Gastrocnemius medialis (tissue), 4 donors: ENCODE data around the gene BPHL. TPM values are rescaled to one million over a fixed set of nuclear protein-coding genes. Genes with fewer than 3 reads are reported as not detected.
A peak's percentile ranks its signal among the peaks of the same experiment; 100 is the strongest.

Source experiments
- ATAC-seq, 2 donors: fragments of 150-250 bp; one replicate each; pipeline ENCODE4 v1.9.1; 2016
- DNase-seq, 2 donors: peaks; one replicate each; pipeline ENCODE4 v3.0.0-alpha.2; 2019
- H3K27ac ChIP-seq, 4 donors: fragments of 200-600 bp; sonication (generic); 1 replicate in 1 of 4; 2 replicates in 3 of 4; pipeline ENCODE4 v1.5.1; 2016 to 2018; ENCODE audit warnings: mild to moderate bottlenecking in 2 of 4, moderate library complexity in 1 of 4
- H3K27me3 ChIP-seq, 3 donors: fragments of 200-600 bp; sonication (generic) in 2 of 3; 1 replicate in 1 of 3; 2 replicates in 2 of 3; pipeline versions ENCODE4 v1.5.1 to v1.6.0; 2016 to 2019; ENCODE audit warnings: mild to moderate bottlenecking in 1 of 3, moderate library complexity in 1 of 3
- H3K36me3 ChIP-seq, 2 donors: fragments of 200-600 bp; sonication (generic) in 1 of 2; one replicate each; pipeline ENCODE4 v1.5.1; 2017 to 2018
- H3K4me1 ChIP-seq, 2 donors: fragments of 200-600 bp; sonication (generic) in 1 of 2; one replicate each; pipeline ENCODE4 v1.5.1; 2016 to 2017; ENCODE audit warnings: mild to moderate bottlenecking in 2 of 2
- H3K4me3 ChIP-seq, 4 donors: fragments of 200-600 bp; sonication (generic) in 3 of 4; 1 replicate in 1 of 4; 2 replicates in 3 of 4; pipeline ENCODE4 v1.5.1; 2016 to 2019; ENCODE audit warnings: mild to moderate bottlenecking in 2 of 4
- H3K9me3 ChIP-seq, 3 donors: fragments of 200-600 bp; sonication (generic) in 2 of 3; 1 replicate in 1 of 3; 2 replicates in 2 of 3; pipeline ENCODE4 v1.5.1; 2016 to 2019
- POLR2A ChIP-seq, 2 donors: fragments of 450-650 bp; IDR thresholded peaks; one replicate each; pipeline ENCODE4 v1.6.1; 2017; ENCODE audit warnings: antibody characterized with exemption in 2 of 2, mild to moderate bottlenecking in 2 of 2, moderate library complexity in 2 of 2
- in situ Hi-C, 4 donors: fragments of 200-750 bp; cut with MboI; loops; one replicate each; pipeline versions ENCODE4 v1.15.0 to v1.8.0; 2017; ENCODE audit warnings: low sequenced_read_pairs in 4 of 4
- intact Hi-C: fragments of 100-400 bp; cut with DNase I; formaldehyde crosslinking; loops from one replicate; pipeline ENCODE4 v1.15.1; 2023; ENCODE audit warnings: low total_unique reads
- total RNA-seq, 4 donors: library from RNA; depleted of rRNA; stranded (reverse); fragments of >200 nt; gene quantifications; one replicate each; pipeline versions ENCODE4 v1.1.0 to v1.2.3, GENCODE V29; 2016
- TF ChIP-seq, protein P1 (sequence below), 5 experiments: fragments of 450-650 bp in 3 of 5; fragments of 200-600 bp in 2 of 5; sonication (generic) in 2 of 5; IDR thresholded peaks in 4 of 5; conservative IDR thresholded peaks in 1 of 5; 1 replicate in 4 of 5; 2 replicates in 1 of 5; pipeline ENCODE4 v1.5.1; 2016 to 2019; ENCODE audit warnings: antibody characterized with exemption in 5 of 5, mild to moderate bottlenecking in 3 of 5, moderate library complexity in 3 of 5

BPHL gene
- total RNA-seq, 4 donors from 2014 or later: 4.7 to 8.7 (median 5.8) TPM

- Histone ChIP-seq H3K4me3 (peak within 1 kb of the TSS; percentile 74 to 96 (median 87)), H3K4me1 (peaks cover 0 to 5% of the 10 kb centered on the region in 2 donors), H3K36me3 (no peaks in the 10 kb centered on the region), H3K27me3 (no peaks in the 10 kb centered on the region), H3K27ac (peak within 1 kb of the TSS; percentile 87 to 93 (median 90)), H3K9me3 (no peaks in the 10 kb centered on the region)
- DNase-seq (peak; percentile 57 to 69), ATAC-seq (peak; percentile 81 to 85)
- in situ Hi-C loops: no loop called here
- intact Hi-C loops: loop anchor here (2.0 to 5.0 kb wide), 2 partner anchors 39 to 70 kb away; partner anchors contain the start of genes BPHL and TUBB2B
- peak; percentile 91 to 97 for TF ChIP-seq POLR2A (IDR thresholded peaks at IDR 0.05)
- TF ChIP-seq, protein P1, sequence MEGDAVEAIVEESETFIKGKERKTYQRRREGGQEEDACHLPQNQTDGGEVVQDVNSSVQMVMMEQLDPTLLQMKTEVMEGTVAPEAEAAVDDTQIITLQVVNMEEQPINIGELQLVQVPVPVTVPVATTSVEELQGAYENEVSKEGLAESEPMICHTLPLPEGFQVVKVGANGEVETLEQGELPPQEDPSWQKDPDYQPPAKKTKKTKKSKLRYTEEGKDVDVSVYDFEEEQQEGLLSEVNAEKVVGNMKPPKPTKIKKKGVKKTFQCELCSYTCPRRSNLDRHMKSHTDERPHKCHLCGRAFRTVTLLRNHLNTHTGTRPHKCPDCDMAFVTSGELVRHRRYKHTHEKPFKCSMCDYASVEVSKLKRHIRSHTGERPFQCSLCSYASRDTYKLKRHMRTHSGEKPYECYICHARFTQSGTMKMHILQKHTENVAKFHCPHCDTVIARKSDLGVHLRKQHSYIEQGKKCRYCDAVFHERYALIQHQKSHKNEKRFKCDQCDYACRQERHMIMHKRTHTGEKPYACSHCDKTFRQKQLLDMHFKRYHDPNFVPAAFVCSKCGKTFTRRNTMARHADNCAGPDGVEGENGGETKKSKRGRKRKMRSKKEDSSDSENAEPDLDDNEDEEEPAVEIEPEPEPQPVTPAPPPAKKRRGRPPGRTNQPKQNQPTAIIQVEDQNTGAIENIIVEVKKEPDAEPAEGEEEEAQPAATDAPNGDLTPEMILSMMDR (IDR thresholded peaks at IDR 0.05 in 4 of 5, conservative IDR thresholded peaks at IDR 0.05 in 1 of 5): peak in 4 of 5 experiments; percentile 37 to 70 (median 56)
Measured at GRCh38 chr6:3157131-3157933, 38.8 kb downstream of the BPHL start, which contains the start of gene TUBB2A. Gene TUBB2A, minus strand, starts transcription at chr6:3157544. Its CDS starts 81 bp downstream, at chr6:3157463.

DNA sequence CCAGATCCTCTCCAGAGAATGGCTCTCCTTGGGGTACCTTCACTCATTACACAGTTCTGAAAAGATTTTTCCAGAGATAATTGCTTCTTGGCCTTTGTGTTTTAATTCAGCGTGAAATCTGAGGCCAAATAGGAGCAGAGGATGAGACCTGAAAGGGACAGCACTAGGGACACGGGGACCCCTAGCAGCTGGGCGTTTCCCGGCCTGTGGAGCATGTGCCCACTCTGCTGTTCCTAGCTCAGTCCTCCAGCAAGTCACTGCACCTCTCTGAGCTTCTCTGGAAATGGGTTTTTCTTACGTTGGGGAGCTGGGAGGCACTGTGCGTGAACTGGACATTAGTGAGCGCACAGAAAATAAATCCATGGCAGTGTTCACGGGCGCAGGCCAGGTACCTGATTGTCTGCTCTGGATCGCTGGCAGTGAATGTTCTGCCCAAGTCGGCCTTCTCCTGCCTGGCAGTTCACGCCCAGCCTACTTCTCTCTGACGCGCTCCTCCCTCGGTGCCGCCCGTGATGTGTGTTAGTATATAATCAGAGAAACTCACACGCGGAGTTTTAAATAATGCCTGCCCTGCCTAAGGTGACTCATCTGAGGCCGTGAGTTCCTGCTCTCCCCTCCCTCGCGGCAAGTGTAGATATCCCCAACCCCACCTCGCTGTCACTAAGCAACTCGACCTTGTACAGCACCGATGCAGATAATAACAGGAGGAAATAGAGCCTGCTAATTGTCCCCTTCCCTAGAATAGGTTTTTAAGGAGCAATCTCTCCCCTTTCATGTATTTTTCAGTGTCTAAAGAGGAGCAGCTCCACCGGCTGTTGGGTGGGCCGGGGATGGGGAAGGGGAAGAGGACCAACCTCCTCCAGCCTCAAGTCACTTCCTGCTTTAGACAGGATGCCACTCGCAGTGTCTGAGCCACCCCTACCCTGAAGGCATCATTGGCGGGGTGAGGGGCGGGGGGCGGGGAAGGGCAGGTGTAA, 41.6 kb downstream of the BPHL start:
- Histone ChIP-seq H3K27ac (peak overlapping the region; percentile 7 to 60 (median 52)), H3K4me3 (no peak overlapping the region), H3K9me3 (no peaks in the 10 kb centered on the region), H3K4me1 (peaks cover 4 to 8% of the 10 kb centered on the region in 2 donors), H3K27me3 (no peaks in the 10 kb centered on the region), H3K36me3 (no peaks in the 10 kb centered on the region)
- in situ Hi-C loops: no loop called here
- DNase-seq (no peak), ATAC-seq (no peak)
- TF ChIP-seq POLR2A (IDR thresholded peaks at IDR 0.05): no peak
- TF ChIP-seq, protein P1 (IDR thresholded peaks at IDR 0.05 in 4 of 5, conservative IDR thresholded peaks at IDR 0.05 in 1 of 5): no peak
- intact Hi-C loops: loop anchor here (2.0 to 5.0 kb wide), 3 partner anchors 67 to 93 kb away; partner anchors contain the start of genes RIPK1 and TUBB2B

- intact Hi-C loops (loop anchor here (2.0 to 5.0 kb wide), 2 partner anchors 95 to 97 kb away; partner anchors contain the start of genes PSMG4 and RIPK1), in situ Hi-C loops (no loop called here)
- Histone ChIP-seq H3K27me3 (no peaks in the 10 kb centered on the region), H3K4me3 (peak overlapping the region; percentile 71 to 99 (median 82)), H3K9me3 (no peaks in the 10 kb centered on the region), H3K27ac (peak overlapping the region; percentile 87 to 91 (median 88)), H3K4me1 (peaks cover 4% of the 10 kb centered on the region in 2 donors), H3K36me3 (no peaks in the 10 kb centered on the region)
- ATAC-seq (no peak), DNase-seq (no peak)
- TF ChIP-seq POLR2A (IDR thresholded peaks at IDR 0.05): no peak
- TF ChIP-seq, protein P1 (IDR thresholded peaks at IDR 0.05 in 4 of 5, conservative IDR thresholded peaks at IDR 0.05 in 1 of 5): no peak
Measured at GRCh38 chr6:3162067-3162497, 43.6 kb downstream of the BPHL start.

- Histone ChIP-seq H3K27me3 (no peaks in the 10 kb centered on the region), H3K9me3 (no peaks in the 10 kb centered on the region), H3K4me1 (peaks cover 4% of the 10 kb centered on the region in 2 donors), H3K36me3 (no peaks in the 10 kb centered on the region), H3K4me3 (peak overlapping the region; percentile 71 to 99 (median 82)), H3K27ac (peak overlapping the region; percentile 87 to 91 (median 88))
- in situ Hi-C loops: no loop called here
- ATAC-seq (peak; percentile 74 to 82), DNase-seq (peak; percentile 40 to 60)
- intact Hi-C loops: loop anchor here (2.0 to 5.0 kb wide), 2 partner anchors 95 to 96 kb away; partner anchors contain the start of genes PSMG4 and RIPK1
- peak; percentile 36 to 60 for TF ChIP-seq POLR2A (IDR thresholded peaks at IDR 0.05)
- TF ChIP-seq, protein P1 (IDR thresholded peaks at IDR 0.05 in 4 of 5, conservative IDR thresholded peaks at IDR 0.05 in 1 of 5): peak in 1 of 5 experiments; percentile 30
Measured at GRCh38 chr6:3162565-3163247, 44.2 kb downstream of the BPHL start.
